Left cardiac atrium (tissue), 4 donors: ENCODE results near the gene HBB. TPM values are rescaled to one million over a fixed set of nuclear protein-coding genes. Genes with fewer than 3 reads are reported as not detected.
A peak's percentile ranks its signal among the peaks of the same experiment; 100 is the strongest.

ENCODE experiments used
- ATAC-seq, 2 donors: fragments of 200-7000 bp; cut with Tn5 transposase; one replicate each; pipeline ENCODE4 v1.9.1; 2020; ENCODE audit warnings: mild to moderate bottlenecking in 2 of 2, moderate library complexity in 2 of 2
- DNase-seq: peaks from one replicate; pipeline ENCODE4 v3.0.0-alpha.2; 2020
- intact Hi-C, 2 donors: fragments of 100-400 bp; cut with DNase I; formaldehyde crosslinking; loops; one replicate each; pipeline versions ENCODE4 v1.14.1 to v1.15.1; 2022 to 2023
- total RNA-seq, 2 donors: library from RNA; stranded (reverse); fragmentation: NEBNext Ultra II Directional; extraction: Animal tissue kit (Norgen Biotek cat#: 25700); gene quantifications; one replicate each; pipeline ENCODE4 v1.2.1, GENCODE V29; 2021
- donor health status: DM: no; HTN: yes; CAD: no.
- donor health status: DM: no; HTN: yes; CAD: no; lungs with severe emphysema.
- donor health status: DM: yes; HTN: yes; CAD: no.
- donor health status: Dilated cardiomyopathy.

HBB gene
- total RNA-seq, 2 donors from 2014 or later, result 77.3 to 264 TPM

DNA sequence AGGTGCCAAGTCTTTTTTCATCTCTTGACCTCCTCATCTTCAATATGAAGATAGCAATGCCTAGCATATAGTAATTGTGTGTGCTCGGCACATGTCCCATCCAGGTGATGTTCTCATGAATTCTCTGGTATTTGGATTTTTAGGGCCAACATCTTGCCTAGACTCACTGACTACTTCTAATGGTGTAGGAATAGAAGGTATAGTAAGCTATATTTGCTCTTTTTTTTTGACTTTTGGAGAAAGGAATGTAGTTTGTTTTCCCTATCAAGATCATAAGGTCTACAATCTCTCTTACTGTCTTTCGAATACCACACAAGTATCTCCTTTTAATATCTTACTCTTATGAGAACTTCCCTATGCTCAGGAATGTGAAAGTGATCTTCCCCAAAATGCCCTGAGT lies 4.2 kb upstream of the HBB start:
- DNase-seq (no peak), ATAC-seq (no peak)
- intact Hi-C loops, result no loop called here

DNA sequence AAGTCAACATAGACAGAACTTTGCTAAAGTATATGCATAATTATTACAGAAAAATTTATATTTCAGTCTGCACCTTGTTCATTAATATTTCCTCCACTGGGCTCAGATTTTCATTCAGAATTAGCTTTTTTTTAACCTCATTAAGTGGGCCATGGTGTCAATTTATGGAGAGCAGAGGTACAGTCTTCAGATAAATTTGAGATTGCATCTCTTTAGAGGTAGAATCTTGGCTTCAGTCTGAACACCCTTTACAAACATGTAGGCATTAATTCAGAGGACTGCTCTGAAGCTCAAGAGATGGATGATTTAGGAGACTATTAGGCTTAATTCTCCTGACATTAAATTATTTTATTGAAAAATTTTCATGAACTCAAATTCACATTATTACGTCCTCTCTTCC lies 3.4 kb upstream of the HBB start:
- ATAC-seq (no peak), DNase-seq (no peak)
- intact Hi-C loops, result no loop called here

DNA sequence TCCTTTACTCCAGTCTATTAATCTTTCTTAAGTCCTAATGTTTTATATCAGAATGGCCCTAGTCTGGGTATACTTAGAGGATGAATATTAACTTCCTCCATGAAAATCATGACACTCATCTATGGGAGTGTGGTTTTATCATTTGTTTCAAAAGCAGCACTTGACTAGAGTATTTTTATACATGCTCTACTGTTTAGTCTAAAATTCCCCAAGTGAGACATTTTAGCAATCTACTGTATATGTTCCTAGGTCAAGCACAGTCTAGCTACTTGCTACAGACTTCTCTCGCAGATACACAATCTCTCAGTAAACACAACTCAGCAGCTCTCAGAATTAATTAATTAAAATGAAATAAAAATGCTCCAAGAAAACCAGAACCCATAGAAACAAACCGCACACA lies 2.9 kb upstream of the HBB start:
- no peak for ATAC-seq
- intact Hi-C loops, result no loop called here
- DNase-seq, result no peak

- intact Hi-C loops, result no loop called here
- ATAC-seq, result no peak
- DNase-seq, result no peak
Measured at GRCh38 chr11:5229356-5229755, 2.5 kb upstream of the HBB start.

- intact Hi-C loops, result no loop called here
- no peak for ATAC-seq
Measured at GRCh38 chr11:5228124-5228523, 1.3 kb upstream of the HBB start.

GRCh38 chr11:5227681-5228080 lies 810 bp upstream of the HBB start:
- ATAC-seq (no peak), DNase-seq (no peak)
- intact Hi-C loops, result no loop called here

More at GRCh38 chr11:5228124-5228523, 1.3 kb upstream of the HBB start:
- DNase-seq, result no peak

GRCh38 chr11:5225480-5225871 lies 1.4 kb downstream of the HBB start:
- DNase-seq (no peak), ATAC-seq (no peak)
- intact Hi-C loops, result no loop called here

GRCh38 chr11:5224538-5225479 lies 2.1 kb downstream of the HBB start:
- DNase-seq (no peak), ATAC-seq (no peak)
- intact Hi-C loops, result no loop called here

DNA sequence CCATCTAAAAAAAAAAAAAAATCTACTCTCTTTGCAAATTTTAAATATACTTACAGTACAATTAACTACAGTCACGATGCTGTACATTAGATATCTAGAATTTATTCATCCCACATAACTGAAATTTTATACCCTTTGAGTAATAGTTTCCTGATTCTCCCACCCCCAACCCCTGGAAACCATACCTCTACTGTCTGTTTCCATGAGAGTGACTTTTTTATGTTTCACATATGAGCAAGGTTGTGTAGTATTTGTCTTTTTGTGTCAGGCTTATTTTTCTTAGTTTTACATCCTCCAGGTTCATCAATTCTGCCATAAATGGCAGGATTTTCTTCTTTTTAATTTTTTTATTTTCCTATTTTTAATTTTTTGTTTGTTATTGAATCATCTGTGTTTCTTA lies 3.2 kb downstream of the HBB start:
- intact Hi-C loops, result no loop called here
- DNase-seq, result no peak
- ATAC-seq, result no peak

DNA sequence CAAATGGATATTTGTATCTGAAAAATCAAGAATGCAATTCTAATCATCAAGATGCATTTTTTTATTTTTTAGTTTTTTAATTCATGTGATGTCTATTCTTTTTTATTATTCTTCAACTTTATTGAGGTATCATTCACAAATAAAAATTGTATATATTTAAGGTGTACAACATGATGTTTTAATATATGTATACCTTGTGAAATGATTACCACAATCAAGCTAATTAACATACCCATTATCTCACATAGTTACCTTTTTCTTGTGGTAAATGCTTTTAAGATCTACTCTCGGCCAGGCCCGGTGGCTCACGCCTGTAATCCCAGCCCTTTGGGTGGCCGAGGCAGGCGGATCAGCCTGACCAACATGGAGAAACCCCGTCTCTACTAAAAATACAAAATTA lies 3.7 kb downstream of the HBB start:
- ATAC-seq, result no peak
- DNase-seq, result no peak
- intact Hi-C loops, result no loop called here

DNA sequence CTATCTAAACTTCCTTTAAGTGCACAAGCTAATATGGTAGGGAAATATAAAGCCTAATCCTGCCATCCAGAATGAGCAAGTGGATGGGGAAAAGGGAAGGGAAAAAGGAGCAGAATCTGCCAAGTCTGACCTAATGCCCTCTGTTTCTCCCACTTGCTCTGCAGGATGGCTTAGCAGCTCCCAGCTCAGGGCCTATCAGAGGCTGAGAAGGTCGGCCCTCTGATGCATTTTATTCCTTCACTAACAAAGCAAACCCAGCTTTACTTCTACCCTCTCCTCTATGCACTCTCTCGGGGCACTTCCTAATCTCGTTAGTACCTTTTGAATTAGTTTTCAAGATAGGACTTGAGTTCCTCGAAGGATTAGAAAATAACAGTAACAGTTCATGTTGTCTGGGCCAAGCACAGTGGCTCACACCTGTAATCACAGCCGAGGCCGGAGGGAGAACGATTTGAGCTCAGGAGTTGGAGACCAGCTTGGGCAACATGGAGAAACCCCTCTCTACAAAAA lies 16.4 kb downstream of the HBB start:
- intact Hi-C loops, result no loop called here
- no peak for DNase-seq
- ATAC-seq, result no peak

DNA sequence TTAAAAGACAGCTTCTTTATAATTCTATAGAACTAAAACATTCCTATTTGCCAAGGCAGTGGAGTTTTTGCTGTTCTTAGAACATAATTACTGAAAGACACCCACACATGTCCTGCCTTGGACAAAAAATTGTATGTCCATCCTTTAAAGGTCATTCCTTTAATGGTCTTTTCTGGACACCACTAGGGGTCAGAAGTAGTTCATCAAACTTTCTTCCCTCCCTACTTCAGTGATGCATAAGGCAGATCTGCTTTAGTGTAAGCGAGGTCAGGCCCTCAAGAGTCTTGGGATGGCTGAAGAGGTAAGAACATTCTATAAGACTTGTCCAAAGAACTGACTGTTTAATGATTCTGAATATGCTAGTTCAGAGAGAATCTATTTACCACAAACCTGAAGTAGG lies 22.1 kb downstream of the HBB start:
- DNase-seq (no peak), ATAC-seq (peak; percentile 55 to 58)
- intact Hi-C loops, result loop anchor here in 1 of 2 donors (2.0 kb wide), 1 partner anchor 176 kb away; no protein-coding TSS in a partner anchor

- DNase-seq, result no peak
- intact Hi-C loops, result no loop called here
Measured at GRCh38 chr11:5203366-5203765, 23.5 kb downstream of the HBB start.

DNA sequence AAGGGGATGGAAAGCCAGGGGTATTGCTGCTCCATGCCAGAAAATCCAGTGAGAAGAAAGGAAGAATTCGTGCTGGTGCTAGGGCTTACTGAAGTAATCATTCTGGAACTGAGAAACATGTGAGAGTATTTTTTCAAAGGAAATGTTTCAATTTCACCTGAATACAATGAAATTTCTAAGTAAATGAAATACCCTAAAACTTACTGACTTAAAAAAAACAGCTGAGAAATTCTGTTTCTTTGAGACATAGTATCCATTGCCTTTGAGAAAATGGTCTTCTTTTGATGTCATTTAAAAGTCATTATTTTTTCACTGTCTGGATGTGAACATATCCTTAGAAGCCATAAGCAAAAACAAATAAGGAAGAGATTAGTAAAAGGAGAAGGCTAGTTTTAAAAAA lies 26.3 kb downstream of the HBB start, which contains the start of gene OR51V1:
OR51V1 (minus strand) TSS at position 101 of the 400 bp plus-strand sequence; CDS start at position 101, 0 bp downstream.
- DNase-seq (no peak), ATAC-seq (no peak)
- intact Hi-C loops, result no loop called here

More at GRCh38 chr11:5203366-5203765, 23.5 kb downstream of the HBB start:
- no peak for ATAC-seq

DNA sequence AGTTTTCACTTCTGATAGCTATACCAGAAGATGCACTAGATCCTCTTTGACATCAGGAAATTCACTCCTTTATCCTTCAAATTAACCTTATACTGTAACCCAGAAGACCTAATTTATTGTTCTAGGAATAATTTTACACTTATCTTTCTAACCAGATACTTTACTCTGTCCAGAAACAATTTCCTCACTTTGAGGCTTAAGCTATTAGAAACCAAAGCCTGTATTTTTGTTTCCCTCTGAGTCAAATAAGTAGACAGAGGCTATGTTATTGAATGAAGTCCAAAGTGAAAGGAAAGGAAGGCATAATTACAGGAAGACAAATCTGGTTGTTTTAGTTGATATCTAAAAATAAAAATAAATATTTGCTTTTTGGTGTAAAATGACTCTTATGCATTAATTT lies 28.6 kb downstream of the HBB start:
- intact Hi-C loops, result no loop called here
- no peak for ATAC-seq
- no peak for DNase-seq

- DNase-seq (no peak), ATAC-seq (no peak)
- intact Hi-C loops, result no loop called here
Measured at GRCh38 chr11:5197536-5197935, 29.3 kb downstream of the HBB start.

GRCh38 chr11:5196731-5197130 lies 30.1 kb downstream of the HBB start:
- DNase-seq (no peak), ATAC-seq (no peak)
- intact Hi-C loops, result no loop called here

DNA sequence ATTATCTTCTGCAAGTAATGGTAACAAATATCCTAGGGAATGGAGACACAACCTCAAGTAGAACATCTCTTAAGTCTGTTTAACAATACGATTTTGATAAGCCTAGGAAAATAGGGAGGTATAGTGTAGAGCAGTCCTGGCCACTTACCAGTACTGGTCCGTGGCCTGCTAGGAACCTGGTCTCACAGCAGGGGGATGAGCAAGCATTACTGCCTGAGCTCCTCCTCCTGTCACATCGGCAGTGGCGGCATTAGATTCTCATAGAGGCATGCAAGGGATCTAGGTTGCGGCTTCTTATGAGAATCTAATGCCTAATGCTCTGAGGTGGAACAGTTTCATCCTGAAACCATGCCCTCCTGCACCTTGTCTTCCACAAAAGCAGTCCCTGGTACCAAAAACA lies 30.8 kb downstream of the HBB start:
- no peak for DNase-seq
- ATAC-seq, result no peak
- intact Hi-C loops, result no loop called here

DNA sequence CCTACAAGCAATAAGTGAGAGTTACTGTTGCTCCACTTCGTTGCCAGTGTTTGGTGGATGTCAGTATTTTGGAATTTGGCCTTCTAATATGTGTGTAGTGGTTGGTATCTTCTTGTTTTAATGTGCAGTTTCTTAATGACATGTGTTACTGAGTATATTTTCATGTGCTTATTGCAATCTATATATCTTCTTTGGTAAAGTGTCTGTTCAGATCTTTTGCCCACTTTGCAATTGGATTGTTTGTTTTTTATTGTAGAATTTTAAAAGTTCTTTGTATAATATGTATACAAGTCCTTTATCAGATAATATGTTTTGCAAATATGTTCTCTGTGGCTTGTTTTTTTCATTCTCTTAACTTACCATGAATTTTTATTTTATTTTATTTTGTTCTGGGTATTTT lies 34.1 kb downstream of the HBB start:
- DNase-seq (no peak), ATAC-seq (no peak)
- intact Hi-C loops, result no loop called here

DNA sequence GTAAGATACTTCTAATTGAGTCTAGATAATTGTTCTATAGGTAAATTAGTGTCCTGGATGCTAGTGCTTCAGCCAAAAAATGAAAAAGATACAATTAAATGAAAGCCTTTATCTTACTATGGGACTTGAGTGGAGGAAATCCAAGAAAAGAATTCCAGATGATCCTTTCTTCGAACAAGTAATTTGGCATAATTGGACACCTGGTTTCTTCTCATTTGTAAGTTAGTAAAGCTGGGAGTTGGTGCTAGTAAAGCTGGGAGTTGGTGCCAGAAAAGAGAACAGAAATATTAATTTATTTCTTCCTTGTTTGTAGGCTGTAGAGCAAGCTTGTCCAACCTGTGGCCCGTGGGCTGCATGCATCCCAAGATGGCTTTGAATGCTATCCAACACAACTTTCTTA lies 38.7 kb downstream of the HBB start:
- ATAC-seq, result no peak
- intact Hi-C loops, result no loop called here
- DNase-seq, result no peak
